Neural cell (in vitro differentiated cells): ENCODE data around the gene DRICH1. TPM values are rescaled to one million over a fixed set of nuclear protein-coding genes. Genes with fewer than 3 reads are reported as not detected.
"Not testable (repeated sequence)": the region's sequence is repeated elsewhere in the genome, so short reads cannot be mapped to it uniquely, and the experiment has no call there.

Source experiments
- H2AFZ ChIP-seq: fragments of 200-600, 300-800 bp; sonication (generic), shearing (Covaris generic); 2 replicates; pipeline ENCODE4 v1.6.0; 2014; ENCODE audit warnings: low read depth, mild to moderate bottlenecking, antibody characterized with exemption, low read length, moderate library complexity
- H3F3A ChIP-seq: fragments of 200-600 bp; shearing (Covaris generic); 2 replicates; pipeline ENCODE4 v1.6.1; 2016; ENCODE audit warnings: mild to moderate bottlenecking, moderate library complexity, mixed read lengths, antibody characterized with exemption, low read length; ENCODE audit not compliant: insufficient read depth, poor library complexity, severe bottlenecking
- H3K27ac ChIP-seq: fragments of 200-600, 300-800 bp; sonication (generic), shearing (Covaris generic); 2 replicates; pipeline ENCODE4 v1.5.1; 2014; ENCODE audit warnings: mild to moderate bottlenecking, low read length, moderate library complexity
- H3K27me3 ChIP-seq: fragments of 300-800, 200-600 bp; sonication (generic), shearing (Covaris generic); 2 replicates; pipeline ENCODE4 v1.6.0; 2014; ENCODE audit warnings: mild to moderate bottlenecking, low read depth, low read length, moderate library complexity; ENCODE audit not compliant: insufficient read depth
- H3K36me3 ChIP-seq: fragments of 300-800, 200-600 bp; sonication (generic), shearing (Covaris generic); 2 replicates; pipeline ENCODE4 v1.5.1; 2014; ENCODE audit warnings: mild to moderate bottlenecking, antibody characterized with exemption, low read length, moderate library complexity; ENCODE audit not compliant: insufficient read depth
- H3K4me2 ChIP-seq: fragments of 300-800, 200-600 bp; sonication (generic), shearing (Covaris generic); 2 replicates; pipeline ENCODE4 v1.6.0; 2014; ENCODE audit warnings: mild to moderate bottlenecking, low read length
- H3K4me3 ChIP-seq: fragments of 300-800, 200-600 bp; sonication (generic), shearing (Covaris generic); 2 replicates; pipeline ENCODE4 v1.5.1; 2014; ENCODE audit warnings: mild to moderate bottlenecking, low read length, moderate library complexity
- H3K79me2 ChIP-seq: fragments of 200-600 bp; shearing (Covaris generic); replicated peaks from 2 replicates; pipeline ENCODE4 v1.6.0; 2014; ENCODE audit warnings: mild to moderate bottlenecking, low read length, moderate library complexity; ENCODE audit not compliant: insufficient read depth
- H3K9ac ChIP-seq: fragments of 300-800, 200-600 bp; sonication (generic), shearing (Covaris generic); 2 replicates; pipeline ENCODE4 v1.6.1; 2016; ENCODE audit warnings: mild to moderate bottlenecking, low read length, mixed read lengths
- H3K9me2 ChIP-seq: fragments of 200-600 bp; shearing (Covaris generic); 2 replicates; pipeline ENCODE4 v1.6.1; 2016; ENCODE audit warnings: mild to moderate bottlenecking, low read length, mixed read lengths; ENCODE audit not compliant: insufficient read depth
- H3K9me3 ChIP-seq: fragments of 200-600, 300-800 bp; sonication (generic), shearing (Covaris generic); 2 replicates; pipeline ENCODE4 v1.6.1; 2016; ENCODE audit warnings: mild to moderate bottlenecking, mixed run types, low read length, moderate library complexity, mixed read lengths
- H4K20me1 ChIP-seq: fragments of 200-600 bp; shearing (Covaris generic); 2 replicates; pipeline ENCODE4 v1.6.1; 2016; ENCODE audit warnings: mild to moderate bottlenecking, mixed run types; ENCODE audit not compliant: insufficient read depth
- CTCF ChIP-seq: fragments of 450-650 bp; IDR thresholded peaks from 2 replicates; pipeline ENCODE4 v1.5.1; 2014; ENCODE audit warnings: antibody characterized with exemption, mild to moderate bottlenecking, moderate library complexity; ENCODE audit not compliant: poor library complexity, severe bottlenecking
- EP300 ChIP-seq: fragments of 450-650 bp; conservative IDR thresholded peaks from 2 replicates; pipeline ENCODE4 v1.6.1; 2014; ENCODE audit warnings: antibody characterized with exemption, mild to moderate bottlenecking, moderate library complexity; ENCODE audit not compliant: poor library complexity, severe bottlenecking
- EZH2 ChIP-seq: fragments of 200-600, 300-800 bp; shearing (Covaris generic), sonication (generic); IDR thresholded peaks from 2 replicates; pipeline ENCODE4 v1.6.1; 2014; ENCODE audit warnings: antibody characterized with exemption, low read length, borderline replicate concordance, mild to moderate bottlenecking; ENCODE audit not compliant: insufficient read depth, poor library complexity, severe bottlenecking
- MXI1 ChIP-seq: fragments of 450-650 bp; conservative IDR thresholded peaks from 2 replicates; pipeline ENCODE4 v1.6.1; 2014; ENCODE audit warnings: antibody characterized with exemption, mild to moderate bottlenecking; ENCODE audit not compliant: poor library complexity, severe bottlenecking
- POLR2AphosphoS5 ChIP-seq: IDR thresholded peaks from 2 replicates; pipeline ENCODE4 v1.6.1; 2012
- RAD21 ChIP-seq: fragments of 450-650 bp; conservative IDR thresholded peaks from 2 replicates; pipeline ENCODE4 v1.6.1; 2014; ENCODE audit warnings: antibody characterized with exemption, mild to moderate bottlenecking, moderate library complexity
- REST ChIP-seq: IDR thresholded peaks from 2 replicates; pipeline ENCODE4 v1.6.1; 2012; ENCODE audit warnings: borderline replicate concordance
- SMC3 ChIP-seq: fragments of 450-650 bp; conservative IDR thresholded peaks from 2 replicates; pipeline ENCODE4 v1.6.1; 2014; ENCODE audit warnings: antibody characterized with exemption, mild to moderate bottlenecking, moderate library complexity; ENCODE audit not compliant: poor library complexity
- TAF1 ChIP-seq: IDR thresholded peaks from 2 replicates; pipeline ENCODE4 v1.6.1; 2012; ENCODE audit warnings: low read depth
- polyA plus RNA-seq: library from polyadenylated mRNA; depleted of rRNA; stranded (reverse); fragments of >200 nt; gene quantifications from 2 replicates; pipeline ENCODE4 v1.2.3, GENCODE V29; 2014

The DRICH1 gene
- polyA plus RNA-seq, 1 donor from 2014 or later = 0.48 TPM

- not testable (repeated sequence) for H3K9me2 ChIP-seq, H3K27me3 ChIP-seq, H3F3A ChIP-seq, H3K79me2 ChIP-seq, H3K4me3 ChIP-seq, H3K36me3 ChIP-seq, H2AFZ ChIP-seq, H3K4me2 ChIP-seq, H4K20me1 ChIP-seq, H3K27ac ChIP-seq, H3K9ac ChIP-seq, H3K9me3 ChIP-seq
Observed at GRCh38 chr22:23627401-23628055, 4.6 kb downstream of the DRICH1 start.

DNA sequence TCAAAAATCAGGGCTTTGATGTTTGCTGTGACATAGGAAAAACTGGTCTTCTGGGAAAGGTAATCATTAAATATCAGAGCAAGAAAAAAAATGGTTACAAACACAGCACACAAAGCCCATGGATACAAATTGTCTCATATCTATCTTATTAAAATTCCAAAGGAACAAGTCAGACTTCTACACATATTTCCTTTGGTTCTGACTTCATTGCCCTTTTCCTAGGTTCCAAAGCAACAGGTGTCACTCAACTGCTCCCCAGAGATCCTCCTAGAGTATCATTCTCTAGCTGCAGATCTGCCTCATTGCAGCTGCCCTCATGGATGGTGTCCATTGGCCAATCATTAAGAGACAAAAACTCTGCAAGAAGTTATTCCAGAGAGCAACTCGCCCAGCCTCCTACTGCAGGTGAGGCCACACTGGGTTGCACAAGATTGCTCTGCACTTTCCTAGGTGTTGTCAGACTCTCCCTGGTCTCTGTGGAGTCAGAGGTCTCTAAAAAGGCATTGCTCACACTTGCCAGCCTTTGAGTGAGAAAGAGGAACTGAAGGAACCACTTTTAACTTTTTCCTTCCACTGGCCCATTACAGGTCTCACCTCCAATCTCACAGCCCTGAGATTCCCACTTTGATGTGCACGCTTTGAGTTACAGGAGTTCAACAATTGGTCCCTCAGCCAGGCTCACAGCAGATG lies 5.7 kb downstream of the DRICH1 start:
- no peak for TF ChIP-seq EZH2
- no peak for TF ChIP-seq EP300
- no peak for TF ChIP-seq POLR2AphosphoS5
- TF ChIP-seq CTCF = no peak
- no peak for TF ChIP-seq MXI1
- no peak for TF ChIP-seq SMC3
- TF ChIP-seq TAF1 = no peak
- TF ChIP-seq REST = no peak
- no peak for TF ChIP-seq RAD21
- Histone ChIP-seq H3K36me3 (no peaks in the 10 kb centered on the region), H3K79me2 (no peaks in the 10 kb centered on the region), H3K4me3 (no peak overlapping the region), H3K27ac (no peak overlapping the region), H3K9me2 (no peaks in the 10 kb centered on the region), H3K9ac (no peak overlapping the region), H3F3A (no peaks in the 10 kb centered on the region), H3K9me3 (no peaks in the 10 kb centered on the region), H2AFZ (no peak overlapping the region), H3K27me3 (no peaks in the 10 kb centered on the region), H3K4me2 (no peak overlapping the region), H4K20me1 (no peaks in the 10 kb centered on the region)
